HFFc6 (cell line): Measurements from ENCODE around the gene COL25A1. TPM values are rescaled to one million over a fixed set of nuclear protein-coding genes. Genes with fewer than 3 reads are reported as not detected.

Source experiments
- DNase-seq: peaks from one replicate; pipeline ENCODE4 v3.0.0-alpha.2; 2018
- H3K27ac Mint-ChIP-seq: 2 replicates; pipeline ENCODE4 v1.8.0; 2020; ENCODE audit warnings: mild to moderate bottlenecking, mixed read lengths
- H3K27me3 Mint-ChIP-seq: 2 replicates; pipeline ENCODE4 v1.8.0; 2021; ENCODE audit warnings: mild to moderate bottlenecking, moderate library complexity, mixed read lengths; ENCODE audit not compliant: insufficient read depth
- H3K36me3 Mint-ChIP-seq: 2 replicates; pipeline ENCODE4 v1.8.0; 2021; ENCODE audit warnings: low read depth, mixed read lengths
- H3K4me1 Mint-ChIP-seq: 2 replicates; pipeline ENCODE4 v1.8.0; 2020; ENCODE audit warnings: low read depth, mixed read lengths
- H3K4me3 Mint-ChIP-seq: 2 replicates; pipeline ENCODE4 v1.8.0; 2020; ENCODE audit warnings: mild to moderate bottlenecking, moderate library complexity, mixed read lengths
- H3K9me3 Mint-ChIP-seq: 2 replicates; pipeline ENCODE4 v1.8.0; 2020; ENCODE audit warnings: mild to moderate bottlenecking, mixed read lengths
- total RNA-seq, 6 experiments: library from RNA; stranded (reverse); fragmentation: NEBNext Ultra II Directional; extraction: Animal tissue kit (Norgen Biotek cat#: 25700); gene quantifications; 2 replicates in 1 of 6; 3 replicates in 5 of 6; pipeline ENCODE4 v1.2.3, GENCODE V29; 2021
- TF ChIP-seq, protein P1 (sequence below): fragments of 200-600 bp; sonication (generic); IDR thresholded peaks from 2 replicates; pipeline ENCODE4 v1.5.0; 2021; ENCODE audit warnings: antibody characterized with exemption, mild to moderate bottlenecking

The COL25A1 gene
- total RNA-seq, 6 experiments from 2014 or later, result not detected

DNA sequence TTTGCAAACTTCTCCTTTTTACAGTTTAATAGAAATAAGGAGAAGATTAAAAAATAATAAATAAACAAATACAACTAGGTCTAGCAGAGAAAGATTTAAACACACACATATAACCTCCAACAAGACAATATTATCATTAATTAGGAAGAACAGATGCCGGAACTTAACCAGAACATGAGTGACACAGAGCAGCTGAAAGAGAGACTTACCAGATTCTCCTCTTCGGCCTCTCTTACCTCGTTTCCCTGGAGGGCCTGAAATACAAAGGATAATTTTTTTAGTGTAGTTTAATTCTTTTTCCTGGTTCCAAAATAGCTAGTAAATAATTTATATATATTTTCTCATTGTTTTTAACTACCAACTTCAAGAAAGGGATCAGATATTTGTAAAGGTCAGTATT, 252.5 kb downstream of the COL25A1 start:
- H3K4me3 Mint-ChIP-seq, result no peak overlapping the region
- peaks cover 12% of the 10 kb centered on the region; the same call in 1 of the 2 replicates for H3K4me1 Mint-ChIP-seq
- H3K27me3 Mint-ChIP-seq, result no peaks in the 10 kb centered on the region
- no peaks in the 10 kb centered on the region for H3K9me3 Mint-ChIP-seq
- no peak for DNase-seq
- TF ChIP-seq, protein P1, sequence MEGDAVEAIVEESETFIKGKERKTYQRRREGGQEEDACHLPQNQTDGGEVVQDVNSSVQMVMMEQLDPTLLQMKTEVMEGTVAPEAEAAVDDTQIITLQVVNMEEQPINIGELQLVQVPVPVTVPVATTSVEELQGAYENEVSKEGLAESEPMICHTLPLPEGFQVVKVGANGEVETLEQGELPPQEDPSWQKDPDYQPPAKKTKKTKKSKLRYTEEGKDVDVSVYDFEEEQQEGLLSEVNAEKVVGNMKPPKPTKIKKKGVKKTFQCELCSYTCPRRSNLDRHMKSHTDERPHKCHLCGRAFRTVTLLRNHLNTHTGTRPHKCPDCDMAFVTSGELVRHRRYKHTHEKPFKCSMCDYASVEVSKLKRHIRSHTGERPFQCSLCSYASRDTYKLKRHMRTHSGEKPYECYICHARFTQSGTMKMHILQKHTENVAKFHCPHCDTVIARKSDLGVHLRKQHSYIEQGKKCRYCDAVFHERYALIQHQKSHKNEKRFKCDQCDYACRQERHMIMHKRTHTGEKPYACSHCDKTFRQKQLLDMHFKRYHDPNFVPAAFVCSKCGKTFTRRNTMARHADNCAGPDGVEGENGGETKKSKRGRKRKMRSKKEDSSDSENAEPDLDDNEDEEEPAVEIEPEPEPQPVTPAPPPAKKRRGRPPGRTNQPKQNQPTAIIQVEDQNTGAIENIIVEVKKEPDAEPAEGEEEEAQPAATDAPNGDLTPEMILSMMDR, result no peak
- H3K27ac Mint-ChIP-seq, result no peak overlapping the region
- no peaks in the 10 kb centered on the region for H3K36me3 Mint-ChIP-seq

DNA sequence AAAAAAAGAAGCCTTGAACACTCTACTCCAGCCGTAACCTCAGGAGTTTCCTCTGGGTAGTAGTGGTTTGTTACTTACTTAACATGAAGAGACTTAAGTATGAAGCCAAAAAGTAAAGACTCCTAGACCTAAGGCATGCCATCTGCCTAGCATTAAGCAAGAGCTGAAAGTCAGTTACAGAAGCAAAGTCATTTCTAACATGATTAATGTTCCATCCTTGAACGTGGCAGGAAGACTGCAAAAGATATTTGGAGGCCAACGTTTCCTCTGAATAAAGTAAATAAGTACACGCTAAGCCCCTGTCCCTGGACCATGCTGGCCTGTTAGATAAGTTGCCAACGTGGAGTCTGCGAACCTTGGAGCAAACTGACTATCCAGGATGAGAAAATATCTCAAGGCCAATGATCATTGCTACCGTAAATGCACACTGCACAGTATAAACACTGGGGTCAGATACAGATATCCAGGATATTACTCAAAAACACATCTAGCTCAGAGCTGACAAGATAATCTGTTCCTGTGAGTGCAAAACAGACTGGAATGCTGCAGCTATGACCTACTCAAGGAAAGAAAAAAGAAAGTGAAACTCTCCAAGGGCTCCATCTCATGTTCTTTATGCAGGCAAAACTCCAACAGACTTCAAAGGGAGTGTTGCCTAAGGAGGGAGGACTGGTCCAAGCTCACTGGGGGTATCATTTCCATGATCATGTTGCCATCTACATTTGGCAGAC, 255.8 kb downstream of the COL25A1 start:
- Mint-ChIP-seq H3K36me3 (no peaks in the 10 kb centered on the region), H3K27me3 (no peaks in the 10 kb centered on the region), H3K9me3 (no peaks in the 10 kb centered on the region; the same call in 1 of the 2 replicates), H3K4me3 (peak overlapping the region; percentile 79), H3K4me1 (peaks cover 20% of the 10 kb centered on the region), H3K27ac (peak overlapping the region; percentile 64)
- DNase-seq, result peak; percentile 27
- TF ChIP-seq, protein P1, result no peak

DNA sequence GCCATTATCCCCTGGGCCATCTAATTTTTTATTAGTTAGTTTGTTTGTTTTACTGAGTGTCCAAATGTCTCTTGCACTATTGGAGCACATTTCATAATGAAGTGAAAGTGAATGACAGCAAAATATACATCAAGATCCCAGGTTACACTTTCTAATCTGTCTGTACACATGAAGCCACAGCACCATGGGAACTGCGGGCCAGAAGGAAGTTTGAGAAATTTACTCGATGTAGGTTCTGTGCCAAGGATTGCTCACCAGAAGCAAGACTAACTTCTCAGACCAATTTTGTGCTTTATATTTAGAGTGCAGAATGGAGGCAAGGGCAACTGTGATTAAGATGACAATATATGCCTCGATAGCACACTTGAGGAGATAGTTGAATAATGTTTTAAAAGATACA, 258.0 kb downstream of the COL25A1 start:
- Mint-ChIP-seq H3K27ac (no peak overlapping the region), H3K27me3 (no peaks in the 10 kb centered on the region), H3K4me1 (peaks cover 34% of the 10 kb centered on the region), H3K9me3 (no peaks in the 10 kb centered on the region; the same call in 1 of the 2 replicates), H3K4me3 (no peak overlapping the region), H3K36me3 (no peaks in the 10 kb centered on the region)
- no peak for DNase-seq
- TF ChIP-seq, protein P1, result no peak

DNA sequence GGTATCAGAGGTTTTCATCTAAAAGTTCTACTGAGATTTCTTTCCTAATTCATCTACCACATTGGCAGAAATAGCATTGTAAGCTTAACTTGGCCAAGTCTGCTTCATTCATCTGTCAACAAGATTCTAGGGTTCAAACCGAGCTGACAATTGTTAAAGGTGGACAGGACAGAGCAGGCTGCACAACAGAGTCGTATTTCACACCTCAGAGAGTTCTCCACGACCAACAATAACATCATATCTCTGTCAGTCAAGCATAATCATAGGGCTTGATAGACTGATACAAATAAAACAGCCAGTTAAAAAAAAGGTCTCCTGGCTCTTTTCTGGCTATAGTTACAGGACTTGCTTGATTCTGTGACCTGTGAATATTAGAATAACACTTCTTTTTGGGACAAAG, 259.2 kb downstream of the COL25A1 start:
- TF ChIP-seq, protein P1, result no peak
- no peak overlapping the region for H3K27ac Mint-ChIP-seq
- no peaks in the 10 kb centered on the region for H3K27me3 Mint-ChIP-seq
- no peaks in the 10 kb centered on the region; the same call in 1 of the 2 replicates for H3K9me3 Mint-ChIP-seq
- DNase-seq, result no peak
- no peaks in the 10 kb centered on the region for H3K36me3 Mint-ChIP-seq
- peaks cover 34% of the 10 kb centered on the region for H3K4me1 Mint-ChIP-seq
- H3K4me3 Mint-ChIP-seq, result no peak overlapping the region

DNA sequence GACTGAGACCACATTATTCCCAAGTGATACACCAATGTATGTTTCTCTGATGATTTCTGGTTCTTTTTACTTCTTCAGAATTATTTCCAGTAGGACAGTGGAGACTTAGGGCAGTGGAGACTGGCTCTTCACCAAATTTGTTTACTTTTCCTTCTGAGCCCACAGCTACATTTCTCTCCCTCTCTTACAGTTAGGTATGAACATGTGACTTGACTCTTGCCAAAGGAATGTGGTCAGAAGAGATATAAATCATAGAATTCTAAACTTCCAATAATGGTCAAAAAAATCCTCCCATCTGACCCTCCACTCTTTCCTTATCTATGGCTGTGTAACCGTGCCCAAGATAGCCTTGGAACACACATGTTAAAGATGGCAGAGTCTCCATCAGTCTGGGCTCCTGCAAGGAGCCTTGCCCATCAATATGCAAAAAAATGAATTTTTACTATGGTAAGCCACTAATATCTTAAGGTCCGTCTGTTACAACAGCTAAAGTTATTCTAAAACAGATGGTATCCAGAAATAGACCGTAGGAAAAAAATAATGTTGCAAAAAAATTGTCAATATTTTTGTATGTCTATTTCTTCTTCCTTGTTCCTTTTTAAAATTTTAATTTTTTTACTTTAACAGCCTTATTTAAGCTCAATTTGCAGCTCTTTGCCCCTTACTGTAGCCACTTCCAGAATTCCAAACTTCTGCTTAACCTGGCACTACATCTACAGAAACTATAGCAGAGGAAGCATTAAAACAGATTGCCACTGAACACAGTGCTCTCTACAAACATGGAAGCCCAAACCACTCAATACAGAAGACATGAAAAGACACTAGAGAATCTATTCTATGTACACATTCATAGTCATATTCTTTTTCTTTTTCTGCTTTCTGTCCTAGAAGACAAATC, 260.7 kb downstream of the COL25A1 start:
- DNase-seq, result peak; percentile 26
- Mint-ChIP-seq H3K27me3 (no peaks in the 10 kb centered on the region), H3K9me3 (no peaks in the 10 kb centered on the region; the same call in 1 of the 2 replicates), H3K4me1 (peaks cover 29% of the 10 kb centered on the region), H3K27ac (no peak overlapping the region), H3K4me3 (no peak overlapping the region), H3K36me3 (no peaks in the 10 kb centered on the region)
- TF ChIP-seq, protein P1, result no peak
